GM12878 (cell line): Measurements from ENCODE around the gene SLC38A8. TPM values are rescaled to one million over a fixed set of nuclear protein-coding genes. Genes with fewer than 3 reads are reported as not detected.

Experiments used
- ATAC-seq: fragments of 200-7000 bp; cut with Tn5 transposase; 3 replicates; pipeline ENCODE4 v1.9.1; 2020; ENCODE audit warnings: mild to moderate bottlenecking, moderate library complexity
- BruUV-seq: library from RNA; stranded (reverse); fragments of 400-500 nt; replicated peaks from 2 replicates; lab custom pipeline; 2021; lab: Mats Ljungman, UMichigan
- CTCF ChIA-PET: fragments of 300-600 bp; sonication (Branson Sonifier 250); formaldehyde crosslinking; extraction: SDS; loops from one replicate; lab custom pipeline; 2021; ENCODE audit warnings: inconsistent platforms; lab: Yijun Ruan, JAX
- POLR2A ChIA-PET: fragments of 350-600 bp; formaldehyde crosslinking; extraction: SDS; loops from one replicate; lab custom pipeline; 2021; ENCODE audit warnings: inconsistent platforms; lab: Charles Lee
- RAD21 ChIA-PET: fragments of 300-600 bp; sonication (Branson Sonifier 250); formaldehyde crosslinking; loops from one replicate; lab custom pipeline; 2023; ENCODE audit warnings: antibody characterized with exemption; ENCODE audit not compliant: unreplicated experiment; lab: Charles Lee
- SMC1A ChIA-PET: fragments of 300-600 bp; sonication (Branson Sonifier 250); formaldehyde crosslinking; loops from one replicate; lab custom pipeline; 2023; ENCODE audit not compliant: unreplicated experiment, uncharacterized antibody; lab: Charles Lee
- DNase-seq: peaks from one replicate; pipeline ENCODE4 v3.0.0-alpha.2; 2011; ENCODE audit warnings: low read depth, low spot score
- FAIRE-seq: peaks from 3 replicates; lab custom pipeline; 2011; peaks lifted over from hg19 to GRCh38; lab: Jason Lieb, UNC
- H2AFZ ChIP-seq: 2 replicates; pipeline ENCODE4 v1.6.0; 2011; ENCODE audit warnings: low read depth, low read length, control low read depth; ENCODE audit not compliant: control insufficient read depth
- H3K27ac ChIP-seq: 2 replicates; pipeline ENCODE4 v1.5.1; 2011; ENCODE audit warnings: control low read depth; ENCODE audit not compliant: control insufficient read depth, insufficient read depth
- H3K27me3 ChIP-seq, 2 experiments: replicated peaks in 1 of 2; 2 replicates each; pipeline versions ENCODE4 v1.6.0 to v1.6.1; 2011; ENCODE audit warnings: low read length in 1 of 2; ENCODE audit not compliant: control insufficient read depth in 2 of 2, insufficient read depth in 2 of 2
- H3K36me3 ChIP-seq, 2 experiments: 2 replicates each; pipeline ENCODE4 v1.5.1; 2011; ENCODE audit warnings: low read length in 1 of 2; ENCODE audit not compliant: control insufficient read depth in 2 of 2, insufficient read depth in 2 of 2
- H3K4me1 ChIP-seq: 2 replicates; pipeline ENCODE4 v1.6.1; 2011; ENCODE audit warnings: mild to moderate bottlenecking, low read length, moderate library complexity, mixed read lengths; ENCODE audit not compliant: control insufficient read depth, insufficient read depth
- H3K4me2 ChIP-seq: 2 replicates; pipeline ENCODE4 v1.6.0; 2011; ENCODE audit warnings: control low read depth; ENCODE audit not compliant: control insufficient read depth, insufficient read depth
- H3K4me3 ChIP-seq: fragments of 200-600 bp; sonication (generic); 2 replicates; pipeline ENCODE4 v1.5.1; 2016
- H3K79me2 ChIP-seq: 2 replicates; pipeline ENCODE4 v1.6.0; 2011; ENCODE audit warnings: low read length; ENCODE audit not compliant: control insufficient read depth, insufficient read depth
- H3K9ac ChIP-seq: 2 replicates; pipeline ENCODE4 v1.8.0; 2011; ENCODE audit warnings: low read length, control low read depth, mixed read lengths; ENCODE audit not compliant: control insufficient read depth, insufficient read depth
- H3K9me3 ChIP-seq: replicated peaks from 3 replicates; pipeline ENCODE4 v1.5.1; 2011; ENCODE audit warnings: mild to moderate bottlenecking, low read length; ENCODE audit not compliant: control insufficient read depth, insufficient read depth
- H4K20me1 ChIP-seq: 2 replicates; pipeline ENCODE4 v1.6.0; 2011; ENCODE audit not compliant: control insufficient read depth, insufficient read depth
- BMI1 ChIP-seq: fragments of 450-650 bp; IDR thresholded peaks from 2 replicates; pipeline ENCODE4 v1.6.1; 2016; ENCODE audit warnings: mild to moderate bottlenecking, moderate library complexity, borderline replicate concordance
- EGR1 ChIP-seq, 2 experiments: IDR thresholded peaks; 1 replicate in 1 of 2; 2 replicates in 1 of 2; pipeline ENCODE4 v1.6.1; 2011 to 2012; ENCODE audit warnings: low read depth in 2 of 2, low read length in 2 of 2, borderline replicate concordance in 1 of 2, mild to moderate bottlenecking in 1 of 2, moderate library complexity in 1 of 2
- HDGF ChIP-seq: fragments of 450-650 bp; IDR thresholded peaks from 2 replicates; pipeline ENCODE4 v1.6.1; 2016; ENCODE audit warnings: antibody characterized with exemption
- IRF4 ChIP-seq: IDR thresholded peaks from 2 replicates; pipeline ENCODE4 v1.6.1; 2011; ENCODE audit warnings: low read depth, low read length
- KLF5 ChIP-seq: fragments of 450-650 bp; IDR thresholded peaks from 2 replicates; pipeline ENCODE4 v1.6.1; 2014; ENCODE audit warnings: mild to moderate bottlenecking; ENCODE audit not compliant: partially characterized antibody
- LARP7 ChIP-seq: fragments of 450-650 bp; IDR thresholded peaks from 2 replicates; pipeline ENCODE4 v1.6.1; 2017; ENCODE audit warnings: mild to moderate bottlenecking
- MTA3 ChIP-seq: IDR thresholded peaks from 2 replicates; pipeline ENCODE4 v1.6.1; 2012; ENCODE audit warnings: low read length, inconsistent platforms, borderline replicate concordance
- SKIL ChIP-seq: fragments of 450-650 bp; IDR thresholded peaks from 2 replicates; pipeline ENCODE4 v1.6.1; 2017; ENCODE audit warnings: mild to moderate bottlenecking, low read depth, inconsistent platforms; ENCODE audit not compliant: poor library complexity, severe bottlenecking
- STAT1 ChIP-seq: fragments of 450-650 bp; conservative IDR thresholded peaks from 2 replicates; pipeline ENCODE4 v1.6.1; 2014; ENCODE audit warnings: antibody characterized with exemption, mild to moderate bottlenecking
- WRNIP1 ChIP-seq: IDR thresholded peaks from 2 replicates; pipeline ENCODE4 v1.6.1; 2011; ENCODE audit warnings: low read depth, low read length, improper control_type of control experiment, borderline replicate concordance
- YY1 ChIP-seq: IDR thresholded peaks from 2 replicates; pipeline ENCODE4 v1.6.1; 2011; ENCODE audit warnings: low read depth, mild to moderate bottlenecking, low read length
- WGBS: methylation state at CpG from one replicate; pipeline ENCODE4 v1.1.6; 2016; ENCODE audit warnings: low lambda C conversion rate; ENCODE audit not compliant: insufficient replicate concordance, insufficient coverage; ENCODE audit errors: missing lambda C conversion rate; 5-methylcytosine and 5-hydroxymethylcytosine counted together
- in situ Hi-C: fragments of 300-500 bp; cut with MboI; formaldehyde crosslinking; loops from 9 replicates; pipeline ENCODE4 v1.14.3; 2018; ENCODE audit warnings: mixed read lengths
- intact Hi-C: fragments of 100-400 bp; cut with micrococcal nuclease; formaldehyde crosslinking; loops from one replicate; pipeline ENCODE4 v1.14.2; 2022; ENCODE audit not compliant: unreplicated experiment
- polyA plus RNA-seq, 11 experiments: library from polyadenylated mRNA; depleted of rRNA in 4 of 11; unstranded in 6 of 11; stranded (reverse) in 5 of 11; fragments of >200 nt; fragmentation: Nextera tagmentation in 4 of 11; fragmentation: Illumina TruSeq in 1 of 11; extraction: Ambion mirVana in 4 of 11; extraction: Trizol in 1 of 11; gene quantifications; 1 replicate in 1 of 11; 2 replicates in 10 of 11; pipeline versions ENCODE4 v1.2.1 to v1.2.3, GENCODE V29; 2011 to 2016; ENCODE audit warnings: inconsistent platforms in 2 of 11, missing spikeins in 2 of 11, low read depth in 1 of 11
- total RNA-seq, 4 experiments: library from RNA; depleted of rRNA in 3 of 4; stranded (reverse); fragments of >200 nt in 3 of 4; fragmentation: Illumina TruSeq in 1 of 4; extraction: Trizol in 1 of 4; gene quantifications; 2 replicates each; pipeline versions ENCODE4 v1.2.1 to v1.2.3, GENCODE V29; 2013 to 2021
- TF ChIP-seq, protein P1 (sequence below): IDR thresholded peaks from 2 replicates; pipeline ENCODE4 v1.6.1; 2012; ENCODE audit warnings: low read depth, low read length, improper control_type of control experiment
- TF ChIP-seq, protein P2 (sequence below): IDR thresholded peaks from 2 replicates; pipeline ENCODE4 v1.6.1; 2012; ENCODE audit warnings: mild to moderate bottlenecking, low read depth, low read length

Gene SLC38A8
- total and polyA plus RNA-seq, 10 of the 15 experiments (the other 5 are each of a cell fraction or from before 2014, with no cell fraction given) = not detected

DNA sequence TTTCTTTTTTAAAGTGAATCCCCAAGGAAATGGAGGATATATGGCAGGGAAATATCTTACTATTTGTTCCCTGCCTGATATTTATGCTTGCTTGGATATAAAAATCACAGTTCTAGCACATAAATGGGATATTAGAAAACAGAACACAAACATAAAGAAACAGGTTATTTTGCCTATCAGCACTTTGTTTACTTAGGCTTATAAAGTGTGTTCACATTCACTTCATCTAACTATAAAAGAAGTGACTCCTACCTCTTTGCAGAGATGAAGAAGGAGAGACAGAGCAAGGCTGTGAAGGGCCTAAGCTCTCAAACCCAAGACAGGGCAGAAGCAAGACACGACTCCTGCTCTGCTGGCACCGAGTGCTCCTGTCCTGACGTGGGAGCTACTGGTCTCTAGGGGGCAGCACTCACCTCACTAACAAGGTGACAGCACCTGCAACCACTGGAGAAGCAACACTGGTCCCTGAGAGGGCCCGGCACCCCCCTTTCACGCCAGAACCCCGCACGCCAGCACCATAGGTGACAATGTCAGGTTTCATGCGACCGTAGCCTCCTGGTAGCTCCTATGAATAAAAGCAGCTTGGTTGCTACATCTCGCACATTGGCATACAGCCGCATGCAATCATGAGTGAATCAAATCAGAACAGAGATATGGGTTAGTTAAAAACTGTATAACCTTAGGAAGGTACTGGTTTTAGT, 42.1 kb upstream of the SLC38A8 start (continued):
- TF ChIP-seq LARP7 (0 out of 2 replicates have a peak, but pooled peaks have one; percentile 42), WRNIP1 (no peak), IRF4 (0 out of 2 replicates have a peak, but pooled peaks have one; percentile 44), YY1 (0 out of 2 replicates have a peak, but pooled peaks have one; percentile 28), EGR1 (IDR thresholded peaks at IDR 0.05; ENCODE audit: borderline replicate concordance in 1 of 2, low read depth in 2 of 2, low read length in 2 of 2) (0 out of 3 replicates have a peak, but pooled peaks of 1 of the 2 experiments have one; percentile 8), HDGF (0 out of 2 replicates have a peak, but pooled peaks have one; percentile 45), MTA3 (no peak)
- TF ChIP-seq, protein P1, sequence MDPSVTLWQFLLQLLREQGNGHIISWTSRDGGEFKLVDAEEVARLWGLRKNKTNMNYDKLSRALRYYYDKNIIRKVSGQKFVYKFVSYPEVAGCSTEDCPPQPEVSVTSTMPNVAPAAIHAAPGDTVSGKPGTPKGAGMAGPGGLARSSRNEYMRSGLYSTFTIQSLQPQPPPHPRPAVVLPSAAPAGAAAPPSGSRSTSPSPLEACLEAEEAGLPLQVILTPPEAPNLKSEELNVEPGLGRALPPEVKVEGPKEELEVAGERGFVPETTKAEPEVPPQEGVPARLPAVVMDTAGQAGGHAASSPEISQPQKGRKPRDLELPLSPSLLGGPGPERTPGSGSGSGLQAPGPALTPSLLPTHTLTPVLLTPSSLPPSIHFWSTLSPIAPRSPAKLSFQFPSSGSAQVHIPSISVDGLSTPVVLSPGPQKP = no peak
- TF ChIP-seq, all 136 proteins: peak for 15

- in situ Hi-C loops = no loop called here
- no TSS peak for BruUV-seq
- TF ChIP-seq BMI1 (no peak), KLF5 (no peak), SKIL (no peak), STAT1 (no peak)
- TF ChIP-seq, protein P2, sequence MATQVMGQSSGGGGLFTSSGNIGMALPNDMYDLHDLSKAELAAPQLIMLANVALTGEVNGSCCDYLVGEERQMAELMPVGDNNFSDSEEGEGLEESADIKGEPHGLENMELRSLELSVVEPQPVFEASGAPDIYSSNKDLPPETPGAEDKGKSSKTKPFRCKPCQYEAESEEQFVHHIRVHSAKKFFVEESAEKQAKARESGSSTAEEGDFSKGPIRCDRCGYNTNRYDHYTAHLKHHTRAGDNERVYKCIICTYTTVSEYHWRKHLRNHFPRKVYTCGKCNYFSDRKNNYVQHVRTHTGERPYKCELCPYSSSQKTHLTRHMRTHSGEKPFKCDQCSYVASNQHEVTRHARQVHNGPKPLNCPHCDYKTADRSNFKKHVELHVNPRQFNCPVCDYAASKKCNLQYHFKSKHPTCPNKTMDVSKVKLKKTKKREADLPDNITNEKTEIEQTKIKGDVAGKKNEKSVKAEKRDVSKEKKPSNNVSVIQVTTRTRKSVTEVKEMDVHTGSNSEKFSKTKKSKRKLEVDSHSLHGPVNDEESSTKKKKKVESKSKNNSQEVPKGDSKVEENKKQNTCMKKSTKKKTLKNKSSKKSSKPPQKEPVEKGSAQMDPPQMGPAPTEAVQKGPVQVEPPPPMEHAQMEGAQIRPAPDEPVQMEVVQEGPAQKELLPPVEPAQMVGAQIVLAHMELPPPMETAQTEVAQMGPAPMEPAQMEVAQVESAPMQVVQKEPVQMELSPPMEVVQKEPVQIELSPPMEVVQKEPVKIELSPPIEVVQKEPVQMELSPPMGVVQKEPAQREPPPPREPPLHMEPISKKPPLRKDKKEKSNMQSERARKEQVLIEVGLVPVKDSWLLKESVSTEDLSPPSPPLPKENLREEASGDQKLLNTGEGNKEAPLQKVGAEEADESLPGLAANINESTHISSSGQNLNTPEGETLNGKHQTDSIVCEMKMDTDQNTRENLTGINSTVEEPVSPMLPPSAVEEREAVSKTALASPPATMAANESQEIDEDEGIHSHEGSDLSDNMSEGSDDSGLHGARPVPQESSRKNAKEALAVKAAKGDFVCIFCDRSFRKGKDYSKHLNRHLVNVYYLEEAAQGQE = no peak
These were observed 40.4 kb upstream of the SLC38A8 start for GRCh38 chr16:84082835-84083569.

More at GRCh38 chr16:84082835-84083569, 40.4 kb upstream of the SLC38A8 start:
- Histone ChIP-seq H3K27ac (no peak overlapping the region), H3K4me3 (no peak overlapping the region), H2AFZ (no peak overlapping the region), H3K79me2 (no peaks in the 10 kb centered on the region), H4K20me1 (peaks cover 4% of the 10 kb centered on the region), H3K36me3 (peaks cover 17 to 37% of the 10 kb centered on the region in 2 experiments), H3K4me1 (peaks cover 30% of the 10 kb centered on the region), H3K9me3 (no peaks in the 10 kb centered on the region), H3K9ac (no peak overlapping the region), H3K4me2 (no peak overlapping the region), H3K27me3 (no peaks in the 10 kb centered on the region)
- 97% methylated on average over 11 of the region's 11 CpGs for WGBS
- ATAC-seq = no peak
- ChIA-PET RAD21 (interaction anchor here (1.3 to 7.3 kb wide), 2 partner anchors 93 to 104 kb away, joined by 6 to 49 read pairs; partner anchors contain the start of gene TAF1C), SMC1A (interaction anchor here (0.9 to 7.1 kb wide), 3 partner anchors 17 to 104 kb away, joined by 3 to 61 read pairs (median 3); partner anchors contain the start of gene TAF1C), CTCF (interaction anchor here (0.6 to 7.9 kb wide), 7 partner anchors 14 to 1536 kb away, joined by 3 to 102 read pairs (median 4); partner anchors contain the start of genes ADAD2 and TAF1C), POLR2A (interaction anchor here (0.7 kb wide), 1 partner anchor 703 kb away, joined by 3 read pairs; no protein-coding TSS in a partner anchor)
- no peak for FAIRE-seq
- DNase-seq = no peak
- intact Hi-C loops = loop anchor here (5.0 kb wide), 1 partner anchor 404 kb away; no protein-coding TSS in a partner anchor
